OCI-LY7 (cell line): ENCODE data around the gene WDCP. TPM values are rescaled to one million over a fixed set of nuclear protein-coding genes. Genes with fewer than 3 reads are reported as not detected.

Experiments used
- BruUV-seq: library from RNA; stranded (reverse); fragments of 400-500 nt; replicated peaks from 2 replicates; lab custom pipeline; 2021; lab: Mats Ljungman, UMichigan
- CTCF ChIA-PET: fragments of 300-600 bp; sonication (Branson Sonifier 250); formaldehyde crosslinking; loops from one replicate; lab custom pipeline; 2022; ENCODE audit warnings: antibody characterized with exemption; ENCODE audit not compliant: unreplicated experiment; lab: Charles Lee
- POLR2A ChIA-PET: fragments of 300-600 bp; sonication (Branson Sonifier 250); formaldehyde crosslinking; loops from one replicate; lab custom pipeline; 2022; ENCODE audit warnings: antibody characterized with exemption; lab: Charles Lee
- DNase-seq: peaks from one replicate; pipeline ENCODE4 v3.0.0-alpha.2; 2015; ENCODE audit warnings: low spot score
- H2AFZ ChIP-seq: fragments of 200-600 bp; sonication (generic), shearing (Covaris generic); 2 replicates; pipeline ENCODE4 v1.6.1; 2014; ENCODE audit warnings: mild to moderate bottlenecking, antibody characterized with exemption, low read length, moderate library complexity
- H3K27ac ChIP-seq: fragments of 200-600 bp; sonication (generic); 2 replicates; pipeline ENCODE4 v1.5.1; 2014; ENCODE audit warnings: mixed run types, low read depth, mild to moderate bottlenecking, moderate library complexity, low read length, inconsistent platforms; ENCODE audit not compliant: poor library complexity, severe bottlenecking
- H3K36me3 ChIP-seq: fragments of 200-600 bp; sonication (generic); 2 replicates; pipeline ENCODE4 v1.6.1; 2014; ENCODE audit warnings: mild to moderate bottlenecking, antibody characterized with exemption, low read length, moderate library complexity, mixed read lengths; ENCODE audit not compliant: insufficient read depth
- H3K4me1 ChIP-seq: fragments of 200-600 bp; sonication (generic); 2 replicates; pipeline ENCODE4 v1.5.1; 2014; ENCODE audit warnings: mild to moderate bottlenecking, low read length; ENCODE audit not compliant: insufficient read depth, poor library complexity, severe bottlenecking
- H3K4me2 ChIP-seq: fragments of 200-600 bp; sonication (generic); 2 replicates; pipeline ENCODE4 v1.6.1; 2014; ENCODE audit warnings: mild to moderate bottlenecking, low read length
- H3K4me3 ChIP-seq: fragments of 200-600 bp; sonication (generic); 2 replicates; pipeline ENCODE4 v1.5.1; 2014; ENCODE audit warnings: mild to moderate bottlenecking, low read depth, low read length; ENCODE audit not compliant: poor library complexity, severe bottlenecking
- H3K79me2 ChIP-seq: fragments of 200-600 bp; sonication (generic); 2 replicates; pipeline ENCODE4 v1.6.1; 2016; ENCODE audit warnings: low read depth, mild to moderate bottlenecking, low read length, moderate library complexity, mixed read lengths; ENCODE audit not compliant: insufficient read depth
- H3K9me2 ChIP-seq: fragments of 200-600 bp; sonication (generic); 2 replicates; pipeline ENCODE4 v1.6.1; 2016; ENCODE audit warnings: mild to moderate bottlenecking, low read length, mixed read lengths; ENCODE audit not compliant: insufficient read depth
- H3K9me3 ChIP-seq: fragments of 200-600 bp; sonication (generic); 2 replicates; pipeline ENCODE4 v1.6.1; 2014; ENCODE audit warnings: mild to moderate bottlenecking, mixed run types, low read length, mixed read lengths
- H4K20me1 ChIP-seq: fragments of 200-600 bp; sonication (generic); 2 replicates; pipeline ENCODE4 v1.6.1; 2014; ENCODE audit warnings: mild to moderate bottlenecking, antibody characterized with exemption, low read length, moderate library complexity, mixed read lengths; ENCODE audit not compliant: insufficient read depth
- CTCF ChIP-seq: fragments of 200-600 bp; sonication (generic); conservative IDR thresholded peaks from 2 replicates; pipeline ENCODE4 v1.5.1; 2014; ENCODE audit warnings: mild to moderate bottlenecking, antibody characterized with exemption, low read length, moderate library complexity, mixed read lengths
- EZH2phosphoT487 ChIP-seq: fragments of 200-600 bp; sonication (generic); IDR thresholded peaks from 2 replicates; pipeline ENCODE4 v1.6.1; 2018; ENCODE audit warnings: low read depth, borderline replicate concordance, mild to moderate bottlenecking, mixed run types, antibody characterized with exemption, low read length, moderate library complexity, mixed read lengths
- intact Hi-C: fragments of 100-400 bp; cut with micrococcal nuclease; formaldehyde crosslinking; loops from one replicate; pipeline ENCODE4 v1.10.0; 2022; ENCODE audit not compliant: unreplicated experiment
- total RNA-seq, 2 experiments: library from RNA; depleted of rRNA in 1 of 2; stranded (reverse); fragments of >200 nt in 1 of 2; shearing (Covaris generic) in 1 of 2; gene quantifications; 2 replicates each; pipeline ENCODE4 v1.2.3, GENCODE V29; 2014 to 2022

Gene WDCP
- total RNA-seq, 2 experiments from 2014 or later = 13.9 to 21.0 TPM

GRCh38 chr2:24088821-24089359, 41.7 kb upstream of the WDCP start:
- no TSS peak for BruUV-seq
- no peaks in the 10 kb centered on the region for H4K20me1 ChIP-seq
- no peak for DNase-seq

GRCh38 chr2:24087032-24087431, 39.8 kb upstream of the WDCP start:
- ChIA-PET POLR2A (interaction anchor here (0.9 to 1.0 kb wide), 2 partner anchors 104 to 267 kb away, joined by 3 to 5 read pairs; no protein-coding TSS in a partner anchor), CTCF (no interaction called here)
- no peaks in the 10 kb centered on the region for H4K20me1 ChIP-seq

More at GRCh38 chr2:24088821-24089359, 41.7 kb upstream of the WDCP start:
- TF ChIP-seq EZH2phosphoT487 = no peak
- TF ChIP-seq CTCF = no peak
- ChIA-PET CTCF (no interaction called here), POLR2A (no interaction called here)
- no peak overlapping the region for H3K27ac ChIP-seq
- H3K9me3 ChIP-seq = no peaks in the 10 kb centered on the region
- peaks cover 5% of the 10 kb centered on the region for H3K4me1 ChIP-seq
- no peaks in the 10 kb centered on the region for H3K9me2 ChIP-seq
- H3K4me2 ChIP-seq = no peak overlapping the region
- H3K4me3 ChIP-seq = no peak overlapping the region
- no peaks in the 10 kb centered on the region for H3K36me3 ChIP-seq
- intact Hi-C loops = no loop called here
- H3K79me2 ChIP-seq = no peaks in the 10 kb centered on the region
- no peak overlapping the region for H2AFZ ChIP-seq

More at GRCh38 chr2:24087032-24087431, 39.8 kb upstream of the WDCP start:
- no TSS peak for BruUV-seq
- Histone ChIP-seq H2AFZ (no peak overlapping the region), H3K9me2 (no peaks in the 10 kb centered on the region), H3K9me3 (no peaks in the 10 kb centered on the region), H3K4me1 (peaks cover 15% of the 10 kb centered on the region), H3K4me2 (no peak overlapping the region), H3K79me2 (no peaks in the 10 kb centered on the region), H3K27ac (no peak overlapping the region), H3K36me3 (no peaks in the 10 kb centered on the region), H3K4me3 (no peak overlapping the region)
- DNase-seq = no peak
- TF ChIP-seq EZH2phosphoT487 = no peak
- TF ChIP-seq CTCF = no peak
- intact Hi-C loops = no loop called here
